GM19035 (cell line): ENCODE data around the gene AK8.

Experiments
- ATAC-seq: cut with Tn5 transposase; IDR thresholded peaks from one replicate; pipeline ENCODE4 v1.9.1; 2021; ENCODE audit not compliant: unreplicated experiment

Gene AK8

GRCh38 chr9:132888151-132888550 lies 10.1 kb upstream of the AK8 start:
- no peak for ATAC-seq

- no peak for ATAC-seq
These were observed 9.4 kb upstream of the AK8 start for GRCh38 chr9:132887181-132888120.

GRCh38 chr9:132886334-132886725 lies 8.2 kb upstream of the AK8 start:
- no peak for ATAC-seq

GRCh38 chr9:132885720-132886333 lies 7.7 kb upstream of the AK8 start:
- no peak for ATAC-seq

- no peak for ATAC-seq
These were observed 5.5 kb upstream of the AK8 start for GRCh38 chr9:132883349-132884294.

- ATAC-seq = no peak
These were observed 4.5 kb upstream of the AK8 start for GRCh38 chr9:132882616-132883015.

- no peak for ATAC-seq
These were observed 3.7 kb upstream of the AK8 start for GRCh38 chr9:132881826-132882225.

- ATAC-seq = no peak
These were observed 2.2 kb upstream of the AK8 start for GRCh38 chr9:132880324-132880661.

GRCh38 chr9:132879457-132880323 lies 1.6 kb upstream of the AK8 start:
- ATAC-seq = no peak

GRCh38 chr9:132878695-132879456 lies 792 bp upstream of the AK8 start, which contains the start of gene SPACA9:
SPACA9 (plus strand) TSS chr9:132878898; CDS start chr9:132883948, 5,050 bp downstream.
- no peak for ATAC-seq

- ATAC-seq = no peak
These were observed 643 bp downstream of the AK8 start for GRCh38 chr9:132877458-132877823.

GRCh38 chr9:132876849-132877248 lies 1.2 kb downstream of the AK8 start:
- ATAC-seq = no peak

- ATAC-seq = no peak
These were observed 2.9 kb downstream of the AK8 start for GRCh38 chr9:132875159-132875558.

GRCh38 chr9:132873403-132873802 lies 4.7 kb downstream of the AK8 start:
- ATAC-seq = no peak

GRCh38 chr9:132869266-132869665 lies 8.8 kb downstream of the AK8 start:
- ATAC-seq = no peak

GRCh38 chr9:132866898-132867297 lies 11.2 kb downstream of the AK8 start:
- ATAC-seq = no peak

- ATAC-seq = no peak
These were observed 13.4 kb downstream of the AK8 start for GRCh38 chr9:132864691-132865090.

- no peak for ATAC-seq
These were observed 13.8 kb downstream of the AK8 start for GRCh38 chr9:132864277-132864676.

GRCh38 chr9:132863096-132863495 lies 15.0 kb downstream of the AK8 start:
- ATAC-seq = no peak

GRCh38 chr9:132862533-132862932 lies 15.6 kb downstream of the AK8 start:
- no peak for ATAC-seq
